Measurements from ENCODE around the gene ZNF599.

DNA sequence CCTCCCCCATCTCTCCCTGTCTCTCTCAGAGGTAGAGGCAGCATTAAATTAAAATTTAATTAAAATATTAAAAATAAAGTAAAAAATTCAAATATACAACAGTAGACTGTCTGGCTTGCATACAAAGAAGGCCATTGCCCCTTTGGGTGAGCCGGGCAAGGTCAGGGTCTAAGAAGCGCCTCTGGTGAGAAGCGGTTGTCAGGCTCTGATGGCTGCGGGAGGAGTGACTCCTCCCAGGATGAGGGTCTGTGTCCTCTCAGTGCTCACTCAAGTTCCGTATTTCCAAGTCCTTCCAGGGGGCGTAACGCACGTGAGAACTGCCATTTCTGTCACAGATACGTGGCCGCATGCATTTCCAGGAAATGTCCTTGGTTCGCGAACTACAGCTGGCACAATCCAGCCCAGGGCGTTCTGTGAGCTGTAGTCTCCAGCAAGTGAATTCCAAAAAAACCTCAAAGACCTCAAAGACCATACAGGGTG lies 39.7 kb downstream of the ZNF599 start:
- TF ChIP-seq POLR2AphosphoS5 (IDR thresholded peaks at IDR 0.05; ENCODE audit: low read depth, low read length) (no peak), RERE (CRISPR knock-in tag; IDR thresholded peaks at IDR 0.05; ENCODE audit: low read depth) (0 out of 2 replicates have a peak, but pooled peaks have one; percentile 9), FOXP1 (IDR thresholded peaks at IDR 0.05) (no peak), FOXP1 (CRISPR knock-in tag; IDR thresholded peaks at IDR 0.05) (no peak), PREB (CRISPR knock-in tag; IDR thresholded peaks at IDR 0.05) (no peak), ZNF274 (CRISPR knock-in tag; IDR thresholded peaks at IDR 0.05) (no peak), HNRNPUL1 (IDR thresholded peaks at IDR 0.05; ENCODE audit: low read depth, low read length) (no peak), TCF7L2 (IDR thresholded peaks at IDR 0.05; ENCODE audit: low read depth, low read length) (no peak)
- TF ChIP-seq, protein P1, sequence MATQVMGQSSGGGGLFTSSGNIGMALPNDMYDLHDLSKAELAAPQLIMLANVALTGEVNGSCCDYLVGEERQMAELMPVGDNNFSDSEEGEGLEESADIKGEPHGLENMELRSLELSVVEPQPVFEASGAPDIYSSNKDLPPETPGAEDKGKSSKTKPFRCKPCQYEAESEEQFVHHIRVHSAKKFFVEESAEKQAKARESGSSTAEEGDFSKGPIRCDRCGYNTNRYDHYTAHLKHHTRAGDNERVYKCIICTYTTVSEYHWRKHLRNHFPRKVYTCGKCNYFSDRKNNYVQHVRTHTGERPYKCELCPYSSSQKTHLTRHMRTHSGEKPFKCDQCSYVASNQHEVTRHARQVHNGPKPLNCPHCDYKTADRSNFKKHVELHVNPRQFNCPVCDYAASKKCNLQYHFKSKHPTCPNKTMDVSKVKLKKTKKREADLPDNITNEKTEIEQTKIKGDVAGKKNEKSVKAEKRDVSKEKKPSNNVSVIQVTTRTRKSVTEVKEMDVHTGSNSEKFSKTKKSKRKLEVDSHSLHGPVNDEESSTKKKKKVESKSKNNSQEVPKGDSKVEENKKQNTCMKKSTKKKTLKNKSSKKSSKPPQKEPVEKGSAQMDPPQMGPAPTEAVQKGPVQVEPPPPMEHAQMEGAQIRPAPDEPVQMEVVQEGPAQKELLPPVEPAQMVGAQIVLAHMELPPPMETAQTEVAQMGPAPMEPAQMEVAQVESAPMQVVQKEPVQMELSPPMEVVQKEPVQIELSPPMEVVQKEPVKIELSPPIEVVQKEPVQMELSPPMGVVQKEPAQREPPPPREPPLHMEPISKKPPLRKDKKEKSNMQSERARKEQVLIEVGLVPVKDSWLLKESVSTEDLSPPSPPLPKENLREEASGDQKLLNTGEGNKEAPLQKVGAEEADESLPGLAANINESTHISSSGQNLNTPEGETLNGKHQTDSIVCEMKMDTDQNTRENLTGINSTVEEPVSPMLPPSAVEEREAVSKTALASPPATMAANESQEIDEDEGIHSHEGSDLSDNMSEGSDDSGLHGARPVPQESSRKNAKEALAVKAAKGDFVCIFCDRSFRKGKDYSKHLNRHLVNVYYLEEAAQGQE (IDR thresholded peaks at IDR 0.05; ENCODE audit: borderline replicate concordance in 1 of 2, low read depth in 1 of 2, low read length in 2 of 2) = no peak

Data from HepG2 (cell line).